HFFc6 (cell line): ENCODE data around the gene PLA2G4F. TPM values are rescaled to one million over a fixed set of nuclear protein-coding genes. Genes with fewer than 3 reads are reported as not detected.

Experiments
- DNase-seq: peaks from one replicate; pipeline ENCODE4 v3.0.0-alpha.2; 2018
- H3K27ac Mint-ChIP-seq: 2 replicates; pipeline ENCODE4 v1.8.0; 2020; ENCODE audit warnings: mild to moderate bottlenecking, mixed read lengths
- H3K27me3 Mint-ChIP-seq: 2 replicates; pipeline ENCODE4 v1.8.0; 2021; ENCODE audit warnings: mild to moderate bottlenecking, moderate library complexity, mixed read lengths; ENCODE audit not compliant: insufficient read depth
- H3K36me3 Mint-ChIP-seq: 2 replicates; pipeline ENCODE4 v1.8.0; 2021; ENCODE audit warnings: low read depth, mixed read lengths
- H3K4me1 Mint-ChIP-seq: 2 replicates; pipeline ENCODE4 v1.8.0; 2020; ENCODE audit warnings: low read depth, mixed read lengths
- H3K4me3 Mint-ChIP-seq: 2 replicates; pipeline ENCODE4 v1.8.0; 2020; ENCODE audit warnings: mild to moderate bottlenecking, moderate library complexity, mixed read lengths
- H3K9me3 Mint-ChIP-seq: 2 replicates; pipeline ENCODE4 v1.8.0; 2020; ENCODE audit warnings: mild to moderate bottlenecking, mixed read lengths
- CTCF ChIP-seq: fragments of 200-600 bp; sonication (generic); IDR thresholded peaks from 2 replicates; pipeline ENCODE4 v1.5.0; 2021; ENCODE audit warnings: antibody characterized with exemption, mild to moderate bottlenecking
- total RNA-seq, 6 experiments: library from RNA; stranded (reverse); fragmentation: NEBNext Ultra II Directional; extraction: Animal tissue kit (Norgen Biotek cat#: 25700); gene quantifications; 2 replicates in 1 of 6; 3 replicates in 5 of 6; pipeline ENCODE4 v1.2.3, GENCODE V29; 2021

PLA2G4F gene
- total RNA-seq, 6 experiments from 2014 or later, result not detected

- H3K9me3 Mint-ChIP-seq, result no peaks in the 10 kb centered on the region
- H3K4me3 Mint-ChIP-seq, result peak overlapping the region; percentile 62; the same call in 1 of the 2 replicates
- no peak for DNase-seq
- H3K36me3 Mint-ChIP-seq, result peaks cover 18% of the 10 kb centered on the region
- peak overlapping the region; percentile 81; the same call in 1 of the 2 replicates for H3K27ac Mint-ChIP-seq
- H3K27me3 Mint-ChIP-seq, result no peaks in the 10 kb centered on the region
- no peak for TF ChIP-seq CTCF
- peaks cover 47% of the 10 kb centered on the region for H3K4me1 Mint-ChIP-seq
Measured at GRCh38 chr15:42198516-42198915, 42.1 kb upstream of the PLA2G4F start.

- peaks cover 24% of the 10 kb centered on the region for H3K4me1 Mint-ChIP-seq
- peak; percentile 21 for DNase-seq
- no peak for TF ChIP-seq CTCF
- peaks cover 30% of the 10 kb centered on the region for H3K36me3 Mint-ChIP-seq
- no peaks in the 10 kb centered on the region for H3K27me3 Mint-ChIP-seq
- H3K27ac Mint-ChIP-seq, result no peak overlapping the region
- H3K4me3 Mint-ChIP-seq, result no peak overlapping the region
- H3K9me3 Mint-ChIP-seq, result no peaks in the 10 kb centered on the region
Measured at GRCh38 chr15:42194513-42194912, 38.1 kb upstream of the PLA2G4F start.

GRCh38 chr15:42193383-42193782 is 36.9 kb upstream of the PLA2G4F start:
- no peak for DNase-seq
- Mint-ChIP-seq H3K4me3 (no peak overlapping the region), H3K36me3 (peaks cover 30% of the 10 kb centered on the region), H3K9me3 (no peaks in the 10 kb centered on the region), H3K4me1 (peaks cover 14% of the 10 kb centered on the region), H3K27ac (no peak overlapping the region), H3K27me3 (no peaks in the 10 kb centered on the region)
- no peak for TF ChIP-seq CTCF

- Mint-ChIP-seq H3K4me1 (0 out of 2 replicates have a peak, but pooled peaks cover 5% of the 10 kb centered on the region), H3K9me3 (no peaks in the 10 kb centered on the region), H3K27ac (no peak overlapping the region), H3K36me3 (peaks cover 39% of the 10 kb centered on the region), H3K4me3 (no peak overlapping the region), H3K27me3 (no peaks in the 10 kb centered on the region)
- DNase-seq, result no peak
- TF ChIP-seq CTCF, result no peak
Measured at GRCh38 chr15:42191610-42192346, 35.3 kb upstream of the PLA2G4F start.

GRCh38 chr15:42190370-42190769 is 33.9 kb upstream of the PLA2G4F start:
- Mint-ChIP-seq H3K4me1 (0 out of 2 replicates have a peak, but pooled peaks cover 5% of the 10 kb centered on the region), H3K9me3 (no peaks in the 10 kb centered on the region), H3K27ac (no peak overlapping the region), H3K27me3 (no peaks in the 10 kb centered on the region), H3K36me3 (peaks cover 33% of the 10 kb centered on the region), H3K4me3 (no peak overlapping the region)
- DNase-seq, result no peak
- TF ChIP-seq CTCF, result no peak
